Fibroblast of skin of right quadriceps (primary cell): Measurements from ENCODE around the gene H6PD.

Experiments
- DNase-seq: peaks from one replicate; pipeline ENCODE4 v3.0.0-alpha.2; 2013

Gene H6PD

DNA sequence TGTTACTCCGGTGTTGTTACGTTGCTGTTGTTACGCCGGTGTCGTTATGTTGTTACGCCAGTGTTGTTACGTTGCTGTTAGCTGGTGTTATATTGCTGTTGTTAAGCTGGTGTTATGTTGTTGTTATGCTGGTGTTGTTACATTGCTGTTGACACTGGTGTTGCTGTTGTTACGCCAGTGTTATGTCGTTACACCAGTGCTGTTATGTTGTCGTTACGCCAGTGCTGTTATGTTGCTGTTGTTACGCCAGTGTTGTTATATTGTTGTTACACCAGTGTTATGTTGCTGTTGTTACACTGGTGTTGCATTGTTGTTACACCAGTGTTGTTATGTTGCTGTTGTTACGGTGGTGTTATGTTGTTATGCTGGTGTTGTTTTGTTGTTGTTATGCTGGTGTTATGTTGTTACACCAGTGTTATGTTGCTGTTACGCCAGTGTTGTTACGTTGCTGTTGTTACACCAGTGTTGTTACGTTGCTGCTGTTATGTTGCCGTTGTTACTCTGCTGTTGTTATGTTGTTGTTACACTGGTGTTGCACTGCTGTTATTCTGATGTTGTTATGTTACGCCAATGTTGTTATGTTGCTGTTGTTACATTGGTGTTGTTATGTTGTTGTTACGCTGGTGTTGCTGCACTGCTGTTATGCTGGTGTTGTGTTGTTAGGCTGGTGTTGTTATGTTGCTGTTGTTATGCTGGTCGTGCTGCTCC is 25.6 kb downstream of the H6PD start:
- no peak for DNase-seq

DNA sequence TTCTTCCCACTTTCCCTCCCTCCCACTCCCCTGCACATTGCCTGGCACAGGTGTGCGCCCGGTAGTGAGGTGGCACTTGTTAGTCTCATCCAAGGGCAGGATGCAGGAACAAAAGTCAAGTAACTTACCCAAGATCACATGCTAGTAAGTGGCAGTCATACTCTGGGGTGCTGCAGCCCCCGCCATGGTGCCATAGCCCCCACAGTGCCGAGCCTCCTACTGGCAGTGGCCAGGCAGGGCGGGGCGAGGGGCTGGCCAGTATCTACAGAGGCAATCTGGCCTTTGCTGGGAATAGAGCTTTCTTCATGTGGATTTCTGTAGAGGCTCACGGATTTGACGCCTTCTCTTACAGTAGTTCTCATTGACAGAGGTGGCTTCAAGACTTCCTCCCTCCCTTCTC is 26.9 kb downstream of the H6PD start:
- no peak for DNase-seq

- no peak for DNase-seq
These were observed 27.8 kb downstream of the H6PD start for GRCh38 chr1:9262096-9262986.

DNA sequence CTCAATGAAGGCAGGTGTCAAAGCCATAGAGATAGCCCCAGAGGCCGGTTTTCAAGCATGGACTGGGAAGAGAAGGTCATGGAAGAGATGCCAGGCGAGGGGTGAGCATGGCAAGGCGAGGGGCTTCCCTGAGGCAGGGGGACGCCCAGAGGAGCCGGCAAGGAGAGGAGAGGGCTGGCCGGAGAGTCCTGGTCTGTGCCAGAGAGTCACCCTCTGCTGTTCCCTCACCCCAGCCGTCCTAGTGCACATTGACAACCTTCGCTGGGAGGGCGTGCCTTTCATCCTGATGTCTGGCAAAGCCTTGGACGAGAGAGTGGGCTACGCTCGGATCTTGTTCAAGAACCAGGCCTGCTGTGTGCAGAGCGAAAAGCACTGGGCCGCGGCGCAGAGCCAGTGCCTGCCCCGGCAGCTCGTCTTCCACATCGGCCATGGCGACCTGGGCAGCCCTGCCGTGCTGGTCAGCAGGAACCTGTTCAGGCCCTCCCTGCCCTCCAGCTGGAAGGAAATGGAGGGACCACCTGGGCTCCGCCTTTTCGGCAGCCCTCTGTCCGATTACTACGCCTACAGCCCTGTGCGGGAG is 28.8 kb downstream of the H6PD start:
- no peak for DNase-seq

DNA sequence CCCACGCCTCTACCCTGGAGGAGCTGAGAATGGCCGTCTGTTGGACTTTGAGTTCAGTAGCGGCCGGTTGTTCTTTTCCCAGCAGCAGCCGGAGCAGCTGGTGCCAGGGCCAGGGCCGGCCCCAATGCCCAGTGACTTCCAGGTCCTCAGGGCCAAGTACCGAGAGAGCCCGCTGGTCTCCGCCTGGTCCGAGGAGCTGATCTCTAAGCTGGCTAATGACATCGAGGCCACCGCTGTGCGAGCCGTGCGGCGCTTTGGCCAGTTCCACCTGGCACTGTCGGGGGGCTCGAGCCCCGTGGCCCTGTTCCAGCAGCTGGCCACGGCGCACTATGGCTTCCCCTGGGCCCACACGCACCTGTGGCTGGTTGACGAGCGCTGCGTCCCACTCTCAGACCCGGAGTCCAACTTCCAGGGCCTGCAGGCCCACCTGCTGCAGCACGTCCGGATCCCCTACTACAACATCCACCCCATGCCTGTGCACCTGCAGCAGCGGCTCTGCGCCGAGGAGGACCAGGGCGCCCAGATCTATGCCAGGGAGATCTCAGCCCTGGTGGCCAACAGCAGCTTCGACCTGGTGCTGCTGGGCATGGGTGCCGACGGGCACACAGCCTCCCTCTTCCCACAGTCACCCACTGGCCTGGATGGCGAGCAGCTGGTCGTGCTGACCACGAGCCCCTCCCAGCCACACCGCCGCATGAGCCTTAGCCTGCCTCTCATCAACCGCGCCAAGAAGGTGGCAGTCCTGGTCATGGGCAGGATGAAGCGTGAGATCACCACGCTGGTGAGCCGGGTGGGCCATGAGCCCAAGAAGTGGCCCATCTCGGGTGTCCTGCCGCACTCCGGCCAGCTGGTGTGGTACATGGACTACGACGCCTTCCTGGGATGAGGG is 29.7 kb downstream of the H6PD start:
- no peak for DNase-seq

- no peak for DNase-seq
These were observed 30.5 kb downstream of the H6PD start for GRCh38 chr1:9265037-9265436.

DNA sequence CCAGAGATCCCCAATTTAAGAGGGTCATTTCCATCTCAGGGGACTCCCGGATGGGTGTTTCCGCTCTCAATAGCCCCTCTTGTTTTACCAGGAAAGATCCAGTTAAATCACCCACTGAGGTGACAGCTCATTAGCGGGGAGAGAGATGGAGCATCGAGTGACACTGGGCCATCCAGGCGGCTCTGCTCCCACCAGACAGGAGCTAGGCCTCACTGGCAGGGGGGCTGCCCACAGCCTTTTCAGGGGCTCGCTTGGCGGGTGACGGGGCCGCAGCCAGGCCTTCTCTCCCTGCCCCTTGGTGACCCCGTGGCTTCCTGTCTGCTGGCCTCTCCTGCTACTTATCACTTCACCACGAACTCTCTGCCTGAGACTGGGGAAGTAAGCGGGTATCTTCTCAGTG is 31.4 kb downstream of the H6PD start:
- DNase-seq = no peak

DNA sequence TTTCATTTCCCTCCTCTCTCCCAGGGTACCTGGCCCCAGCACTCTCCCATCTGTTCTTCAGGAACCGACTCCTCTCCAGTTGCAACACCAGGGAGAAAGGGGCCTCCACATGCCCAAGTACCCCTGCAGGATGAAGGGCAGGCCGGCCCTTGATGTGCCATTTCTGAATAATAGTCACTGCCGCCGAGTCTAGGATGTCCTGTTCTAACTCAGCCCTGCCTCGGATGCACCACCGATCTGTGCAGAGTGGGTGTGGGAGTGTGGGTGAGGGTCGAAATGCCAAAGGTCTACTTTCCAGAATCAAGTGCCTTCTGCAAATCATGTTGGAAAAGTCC is 32.7 kb downstream of the H6PD start:
- DNase-seq = no peak

DNA sequence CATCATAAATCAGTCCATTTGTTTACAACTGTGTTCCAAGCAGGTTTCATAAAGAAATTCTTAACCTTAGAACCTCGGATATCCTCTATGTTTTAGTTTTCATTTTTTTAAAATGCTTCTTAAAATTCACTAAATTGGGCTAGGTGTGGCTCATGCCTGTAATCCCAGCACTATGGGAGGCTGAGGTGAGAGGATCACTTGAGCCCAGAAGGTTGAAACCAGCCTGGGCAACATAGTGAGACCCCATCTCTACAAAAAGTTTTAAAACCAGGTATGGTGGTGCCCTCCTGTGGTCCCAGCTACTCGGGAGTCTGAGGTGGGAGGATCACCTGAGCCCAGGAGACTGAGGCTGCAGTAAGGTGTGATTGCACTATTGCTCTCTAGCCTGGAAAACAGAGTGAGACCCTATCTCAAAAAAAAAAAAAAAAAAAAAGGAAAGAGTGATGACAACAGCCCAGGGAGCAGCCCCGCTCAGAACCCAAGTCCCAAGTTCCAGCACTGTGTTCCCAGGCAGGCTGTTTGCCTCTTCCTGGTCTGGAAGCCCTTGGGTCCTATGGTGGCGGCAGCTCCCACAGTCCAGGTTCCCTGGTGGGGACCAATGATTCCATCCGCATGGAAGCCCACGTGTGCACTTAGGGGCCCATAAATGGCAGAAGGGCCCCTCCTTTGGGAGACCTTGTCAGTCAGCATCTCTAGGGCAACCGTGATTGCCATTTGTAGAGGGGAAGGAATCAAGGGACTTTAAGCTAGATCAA is 33.4 kb downstream of the H6PD start:
- no peak for DNase-seq

DNA sequence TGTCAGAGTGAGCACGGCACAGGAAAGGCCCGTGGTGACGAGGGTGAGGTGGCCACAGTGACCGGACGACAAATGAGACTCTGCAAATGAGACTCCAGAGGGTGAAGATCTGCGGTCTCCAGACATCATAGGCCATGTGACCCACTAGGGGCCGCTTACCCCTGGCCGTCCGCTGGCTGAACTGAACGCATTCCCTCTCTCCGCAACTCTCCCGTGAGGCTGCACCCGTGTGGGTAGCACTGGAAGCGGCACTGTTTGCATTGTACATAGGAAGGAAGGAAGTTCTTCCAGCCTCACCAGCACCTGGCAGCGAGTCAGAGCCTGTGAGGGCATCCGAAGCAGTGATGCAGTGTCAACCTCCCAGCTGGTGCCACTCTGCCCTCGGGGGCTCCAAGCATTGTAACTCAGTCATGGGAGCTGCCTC is 34.5 kb downstream of the H6PD start:
- DNase-seq = no peak

DNA sequence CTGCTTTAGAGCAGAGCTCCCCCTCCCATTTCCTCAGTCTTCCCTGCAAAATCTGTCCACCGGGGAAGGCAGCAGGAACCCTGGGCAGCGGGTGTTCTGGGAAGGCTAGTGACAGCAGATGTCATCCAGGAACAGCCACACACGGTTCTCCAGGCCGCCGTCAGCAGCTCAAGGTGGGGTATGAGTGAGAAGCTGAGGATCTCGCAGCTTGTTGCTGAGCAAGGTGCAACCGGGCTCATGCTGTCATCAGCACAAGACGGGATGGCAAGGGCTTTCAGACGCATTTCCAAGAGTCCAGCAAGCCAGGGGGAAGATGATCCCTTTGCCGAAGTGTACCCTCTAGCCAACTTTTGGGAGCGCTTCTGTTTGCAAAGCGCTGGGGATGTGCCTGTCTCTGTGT is 35.1 kb downstream of the H6PD start:
- no peak for DNase-seq

GRCh38 chr1:9270290-9270883 is 35.8 kb downstream of the H6PD start:
- no peak for DNase-seq

DNA sequence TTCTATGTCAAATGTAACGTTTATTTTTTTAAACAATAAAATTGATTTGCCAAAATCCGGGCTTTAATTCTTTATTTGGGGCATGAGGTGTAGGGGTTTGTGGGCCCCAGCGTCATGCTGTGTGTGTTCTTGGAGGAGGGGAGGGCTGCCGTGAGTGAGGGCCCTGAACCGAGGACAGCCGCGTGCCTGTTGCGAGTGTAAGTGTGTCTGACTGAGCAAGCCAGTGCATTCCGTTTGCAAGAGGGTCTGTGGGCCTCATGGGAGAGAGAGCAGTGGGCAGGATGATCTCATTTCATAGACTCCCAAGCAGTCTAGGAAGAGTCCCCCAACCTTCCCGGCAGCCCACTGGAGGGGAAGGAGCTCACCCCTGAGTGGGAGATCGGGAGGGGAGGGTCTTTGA is 36.7 kb downstream of the H6PD start:
- peak; percentile 59 for DNase-seq

- DNase-seq = no peak
These were observed 37.5 kb downstream of the H6PD start for GRCh38 chr1:9271861-9272595.

- no peak for DNase-seq
These were observed 38.6 kb downstream of the H6PD start for GRCh38 chr1:9273177-9273576.

- DNase-seq = no peak
These were observed 40.6 kb downstream of the H6PD start for GRCh38 chr1:9275161-9275560.

- DNase-seq = peak; percentile 82
These were observed 41.0 kb downstream of the H6PD start for GRCh38 chr1:9275567-9276034.

- no peak for DNase-seq
These were observed 43.5 kb downstream of the H6PD start for GRCh38 chr1:9278116-9278515.

GRCh38 chr1:9278585-9279153 is 44.1 kb downstream of the H6PD start:
- DNase-seq = no peak

GRCh38 chr1:9279172-9279840 is 44.7 kb downstream of the H6PD start:
- DNase-seq = peak; percentile 27
